T-helper 1 cell treated with Interleukin-12 subunit alpha and Interleukin-12 subunit beta and Interleukin-4 antibody, amounts not matched to agents 30 μg/mL and 1 μg/mL, for 36 hours (primary cell): ENCODE data around the gene EIF5A.

Experiments used
- H3K27ac Mint-ChIP-seq: one replicate; pipeline ENCODE4 v1.8.0; 2021; ENCODE audit warnings: mild to moderate bottlenecking, mixed read lengths
- H3K27me3 Mint-ChIP-seq: one replicate; pipeline ENCODE4 v1.8.0; 2021; ENCODE audit warnings: low read depth, mixed read lengths
- H3K36me3 Mint-ChIP-seq: one replicate; pipeline ENCODE4 v1.8.0; 2021; ENCODE audit warnings: low read depth, mixed read lengths
- H3K4me1 Mint-ChIP-seq: one replicate; pipeline ENCODE4 v1.8.0; 2021; ENCODE audit warnings: low read depth, mixed read lengths
- H3K4me3 Mint-ChIP-seq: one replicate; pipeline ENCODE4 v1.8.0; 2021; ENCODE audit warnings: mild to moderate bottlenecking, moderate library complexity, mixed read lengths
- H3K9me3 Mint-ChIP-seq: one replicate; pipeline ENCODE4 v1.8.0; 2021; ENCODE audit warnings: mixed read lengths

EIF5A gene

GRCh38 chr17:7306911-7307685 is at the start of gene EIF5A:
EIF5A (plus strand) TSS chr17:7307628; CDS start chr17:7309636, 2,008 bp downstream.
- Mint-ChIP-seq H3K9me3 (no peaks in the 10 kb centered on the region), H3K36me3 (peaks cover 34% of the 10 kb centered on the region), H3K27me3 (peaks cover 4% of the 10 kb centered on the region), H3K4me1 (peaks cover 38% of the 10 kb centered on the region), H3K27ac (peak within 1 kb of the TSS; percentile 100), H3K4me3 (peak within 1 kb of the TSS; percentile 96)

- Mint-ChIP-seq H3K27ac (no peak overlapping the region), H3K36me3 (peaks cover 26% of the 10 kb centered on the region)
Measured at GRCh38 chr17:7258731-7259554, 48.5 kb upstream of the EIF5A start.

DNA sequence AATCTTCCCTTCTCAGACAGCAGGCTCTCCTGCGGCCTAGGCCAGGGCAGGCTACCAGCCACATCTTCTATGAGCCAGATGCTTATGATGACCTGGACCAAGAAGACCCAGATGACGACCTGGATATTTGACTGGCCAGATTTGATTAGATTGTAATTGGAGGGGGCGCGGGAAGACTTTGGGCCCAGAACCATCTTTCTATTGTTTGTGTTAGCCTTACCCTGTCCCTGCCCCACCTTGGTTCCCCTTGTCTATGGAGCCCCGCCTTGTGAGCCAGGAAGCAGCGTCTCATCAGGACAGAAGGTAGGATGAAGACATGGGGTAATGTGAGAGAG is 47.9 kb upstream of the EIF5A start:
- H3K27me3 Mint-ChIP-seq = peaks cover 25% of the 10 kb centered on the region
- no peak overlapping the region for H3K4me3 Mint-ChIP-seq
- H3K27ac Mint-ChIP-seq = no peak overlapping the region
- H3K9me3 Mint-ChIP-seq = no peaks in the 10 kb centered on the region
- peaks cover 24% of the 10 kb centered on the region for H3K36me3 Mint-ChIP-seq
- H3K4me1 Mint-ChIP-seq = peaks cover 19% of the 10 kb centered on the region

More at GRCh38 chr17:7258731-7259554, 48.5 kb upstream of the EIF5A start:
- H3K4me1 Mint-ChIP-seq = peaks cover 18% of the 10 kb centered on the region
- no peaks in the 10 kb centered on the region for H3K9me3 Mint-ChIP-seq
- no peak overlapping the region for H3K4me3 Mint-ChIP-seq
- H3K27me3 Mint-ChIP-seq = peaks cover 19% of the 10 kb centered on the region

- Mint-ChIP-seq H3K36me3 (peaks cover 20% of the 10 kb centered on the region), H3K4me1 (peaks cover 19% of the 10 kb centered on the region), H3K9me3 (no peaks in the 10 kb centered on the region), H3K27ac (no peak overlapping the region), H3K4me3 (no peak overlapping the region), H3K27me3 (peaks cover 27% of the 10 kb centered on the region)
Measured at GRCh38 chr17:7260151-7260550, 47.3 kb upstream of the EIF5A start.

DNA sequence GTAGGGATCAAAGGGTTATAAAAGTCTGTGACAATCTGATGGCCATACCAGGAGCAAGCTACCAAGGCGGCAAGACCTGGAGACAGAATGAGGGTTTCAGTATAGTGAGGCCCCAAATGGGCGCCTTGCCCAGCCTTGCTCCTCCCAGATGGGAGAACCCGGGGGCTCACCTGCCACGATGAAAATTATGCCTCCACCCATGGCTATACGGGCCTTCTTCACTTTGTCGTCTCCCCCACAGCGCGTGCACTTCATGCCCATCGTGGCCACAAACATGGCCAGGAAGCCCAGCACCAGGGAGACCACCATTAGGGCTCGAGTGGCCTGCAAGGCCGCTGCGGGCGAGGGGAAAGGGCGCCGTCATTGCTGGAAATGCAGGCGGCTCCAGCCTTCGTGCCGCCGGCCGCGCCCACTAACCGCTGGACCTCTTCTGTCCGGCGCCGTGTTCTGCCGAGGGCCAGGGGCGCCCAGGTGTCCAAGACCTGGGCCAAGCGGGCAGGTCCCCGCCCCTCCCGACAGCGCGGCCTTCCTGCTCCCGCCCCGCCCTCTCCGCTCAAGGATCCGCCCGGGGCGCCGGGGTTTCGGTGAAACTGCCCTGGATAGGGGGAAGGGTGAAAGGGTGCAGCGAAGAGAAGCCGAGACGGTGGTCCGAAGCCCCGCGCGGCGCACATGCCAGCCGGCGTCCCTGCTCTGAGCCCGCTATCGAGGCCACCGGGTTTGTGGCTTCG is 46.6 kb upstream of the EIF5A start:
- Mint-ChIP-seq H3K27ac (no peak overlapping the region), H3K27me3 (peaks cover 27% of the 10 kb centered on the region), H3K4me1 (peaks cover 19% of the 10 kb centered on the region), H3K4me3 (no peak overlapping the region), H3K9me3 (no peaks in the 10 kb centered on the region), H3K36me3 (peaks cover 20% of the 10 kb centered on the region)

- H3K27me3 Mint-ChIP-seq = peaks cover 27% of the 10 kb centered on the region
- peaks cover 14% of the 10 kb centered on the region for H3K36me3 Mint-ChIP-seq
- peaks cover 17% of the 10 kb centered on the region for H3K4me1 Mint-ChIP-seq
- no peaks in the 10 kb centered on the region for H3K9me3 Mint-ChIP-seq
- no peak overlapping the region for H3K27ac Mint-ChIP-seq
- H3K4me3 Mint-ChIP-seq = peak overlapping the region; percentile 58
Measured at GRCh38 chr17:7261379-7262191, 45.8 kb upstream of the EIF5A start.

DNA sequence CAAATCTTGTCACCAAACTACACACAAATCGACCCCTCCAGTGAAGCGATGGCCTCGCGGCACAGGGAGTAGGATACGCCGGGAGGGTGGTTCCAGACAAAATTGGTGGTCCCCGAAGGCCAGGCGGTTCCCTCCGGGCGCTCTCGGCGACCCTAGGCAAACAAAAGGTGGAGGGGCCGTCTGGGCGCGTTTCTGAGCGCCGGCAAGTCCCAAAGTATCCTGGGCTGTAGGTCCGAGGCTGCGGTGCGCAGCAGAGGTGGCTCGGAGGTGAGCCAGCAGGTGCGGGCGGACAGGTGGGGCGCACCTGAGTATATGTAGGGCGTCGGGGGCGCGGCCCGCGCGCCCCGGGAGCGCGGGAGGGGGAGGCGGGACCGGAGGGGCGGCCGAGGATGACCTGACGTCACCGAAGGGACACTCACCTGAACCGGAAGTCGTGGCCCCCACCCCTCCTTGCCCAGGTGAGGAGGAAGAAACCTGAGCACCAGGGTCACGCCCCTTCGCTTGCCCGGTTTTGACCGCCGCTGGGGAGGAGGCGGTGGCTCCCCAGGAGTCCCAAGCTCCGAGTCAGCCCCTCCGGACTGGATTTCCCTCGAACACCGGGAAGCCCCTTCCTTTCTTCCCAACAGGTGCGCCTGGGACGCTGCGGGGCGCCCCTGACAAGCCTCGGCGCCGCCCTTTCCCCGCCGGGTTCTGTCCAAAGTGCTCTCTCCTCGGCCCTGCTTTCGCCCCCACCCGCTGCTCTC is 45.1 kb upstream of the EIF5A start, which contains the start of gene CLDN7:
Gene CLDN7, minus strand, starts transcription at position 287 of the 743 bp plus-strand sequence. CDS start 435 bp downstream, outside the sequence.
- Mint-ChIP-seq H3K9me3 (no peaks in the 10 kb centered on the region), H3K27me3 (peaks cover 31% of the 10 kb centered on the region), H3K4me3 (peak within 1 kb of the TSS; percentile 61), H3K36me3 (peaks cover 11% of the 10 kb centered on the region), H3K4me1 (peaks cover 17% of the 10 kb centered on the region), H3K27ac (peak within 1 kb of the TSS; percentile 55)

DNA sequence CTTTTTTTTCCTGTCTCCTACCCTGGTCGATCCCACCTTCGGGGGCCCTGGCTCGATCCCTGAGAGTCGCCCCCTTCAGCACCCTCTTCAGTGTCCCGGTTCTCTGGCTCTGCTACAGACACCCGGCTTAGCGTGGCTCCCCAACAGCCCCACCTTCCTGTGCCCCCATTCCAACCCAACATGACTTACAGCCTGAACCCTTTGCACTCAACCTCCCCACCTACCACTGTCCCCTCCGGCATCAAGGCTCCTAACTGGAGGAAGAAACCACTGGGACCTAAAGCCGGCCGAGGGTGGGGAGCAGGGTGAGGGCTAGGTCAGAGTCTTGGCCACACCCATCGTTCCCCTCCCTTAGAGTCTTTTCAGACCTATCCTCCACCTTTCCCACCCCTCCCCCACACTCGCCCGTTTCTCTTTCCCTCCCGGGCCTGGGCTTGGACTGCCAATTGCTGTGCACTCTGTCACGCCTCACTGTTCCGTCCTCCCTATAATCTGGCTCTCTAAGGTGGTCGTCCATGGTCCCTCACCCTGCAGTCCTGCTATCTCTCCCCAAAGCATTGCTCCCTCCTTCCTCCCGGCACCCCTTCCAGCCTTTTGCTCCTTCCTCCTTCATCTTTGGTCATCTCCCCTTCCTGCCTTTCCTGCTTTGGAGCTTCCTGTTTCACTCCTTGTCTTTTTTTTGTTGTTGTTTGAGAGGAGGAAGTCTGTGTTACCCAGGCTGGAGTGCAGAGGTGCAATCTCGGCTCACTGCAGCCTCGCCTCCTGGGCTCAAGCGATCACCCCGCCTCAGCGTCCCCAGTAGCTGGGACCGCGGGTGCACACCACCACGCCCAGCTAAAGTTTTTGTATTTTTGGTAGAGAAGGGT is 44.3 kb upstream of the EIF5A start:
- Mint-ChIP-seq H3K4me3 (peak overlapping the region; percentile 61), H3K27me3 (peaks cover 31% of the 10 kb centered on the region), H3K36me3 (peaks cover 11% of the 10 kb centered on the region), H3K4me1 (peaks cover 17% of the 10 kb centered on the region), H3K9me3 (no peaks in the 10 kb centered on the region), H3K27ac (peak overlapping the region; percentile 55)

- Mint-ChIP-seq H3K27me3 (peaks cover 31% of the 10 kb centered on the region), H3K36me3 (peaks cover 9% of the 10 kb centered on the region), H3K27ac (no peak overlapping the region), H3K4me3 (peak overlapping the region; percentile 61), H3K9me3 (no peaks in the 10 kb centered on the region), H3K4me1 (peaks cover 17% of the 10 kb centered on the region)
Measured at GRCh38 chr17:7263801-7264078, 43.7 kb upstream of the EIF5A start.

- H3K27me3 Mint-ChIP-seq = peaks cover 34% of the 10 kb centered on the region
- H3K27ac Mint-ChIP-seq = no peak overlapping the region
Measured at GRCh38 chr17:7266784-7267183, 40.6 kb upstream of the EIF5A start.

DNA sequence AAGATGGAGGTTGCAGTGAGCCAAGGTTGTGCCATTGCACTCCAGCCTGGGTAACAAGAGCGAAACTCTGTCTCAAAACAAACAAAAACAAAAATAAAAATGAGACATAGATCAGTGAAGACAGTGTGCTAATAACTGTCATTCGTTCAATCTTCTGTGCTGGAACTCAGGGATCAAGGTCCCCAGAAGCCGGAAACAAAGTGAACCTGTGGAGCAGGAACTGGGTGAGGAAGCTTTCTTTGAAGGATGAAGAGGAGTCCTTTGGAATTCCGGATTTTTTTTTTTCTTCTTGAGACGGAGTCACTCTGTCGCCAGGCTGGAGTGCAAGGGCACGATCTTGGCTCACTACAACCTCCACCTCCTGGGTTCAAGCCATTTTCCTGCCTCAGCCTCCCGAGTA is 28.0 kb upstream of the EIF5A start:
- H3K4me1 Mint-ChIP-seq = peaks cover 13% of the 10 kb centered on the region
- H3K9me3 Mint-ChIP-seq = no peaks in the 10 kb centered on the region
- no peaks in the 10 kb centered on the region for H3K36me3 Mint-ChIP-seq
- no peak overlapping the region for H3K27ac Mint-ChIP-seq
- peaks cover 42% of the 10 kb centered on the region for H3K27me3 Mint-ChIP-seq
- no peak overlapping the region for H3K4me3 Mint-ChIP-seq

More at GRCh38 chr17:7266784-7267183, 40.6 kb upstream of the EIF5A start:
- H3K4me3 Mint-ChIP-seq = no peak overlapping the region
- H3K9me3 Mint-ChIP-seq = no peaks in the 10 kb centered on the region
- peaks cover 14% of the 10 kb centered on the region for H3K4me1 Mint-ChIP-seq
- peaks cover 3% of the 10 kb centered on the region for H3K36me3 Mint-ChIP-seq

DNA sequence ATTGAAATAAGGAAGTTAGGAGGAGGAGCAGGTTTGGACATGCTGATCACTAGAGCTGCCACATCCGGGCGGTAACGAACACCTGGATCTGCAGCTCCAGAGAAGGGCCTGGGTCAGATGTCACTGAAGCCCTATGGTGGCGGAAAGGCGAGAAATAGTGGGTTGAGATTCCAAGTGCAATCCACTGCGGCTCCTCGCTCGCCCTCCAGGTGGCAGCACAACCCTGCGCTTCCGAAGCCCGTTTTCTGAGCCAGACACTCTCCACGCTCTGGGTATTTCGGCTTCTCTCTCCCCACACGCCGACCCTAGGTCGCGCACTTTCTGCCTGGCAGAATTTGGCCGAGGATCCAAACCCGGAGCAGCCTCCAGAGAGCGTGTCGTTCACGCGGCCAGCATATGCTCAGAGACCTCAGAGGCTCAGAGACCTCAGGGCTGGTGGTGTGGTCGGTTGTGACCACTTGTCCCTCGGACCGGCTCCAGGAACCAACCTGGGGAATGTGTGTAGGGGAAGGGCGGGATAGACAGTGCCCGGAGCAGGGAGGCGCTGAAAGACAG is 26.8 kb upstream of the EIF5A start:
- peak overlapping the region; percentile 58 for H3K4me3 Mint-ChIP-seq
- H3K27me3 Mint-ChIP-seq = peaks cover 45% of the 10 kb centered on the region
- H3K27ac Mint-ChIP-seq = peak overlapping the region; percentile 26
- H3K4me1 Mint-ChIP-seq = peaks cover 13% of the 10 kb centered on the region
- no peaks in the 10 kb centered on the region for H3K36me3 Mint-ChIP-seq
- no peaks in the 10 kb centered on the region for H3K9me3 Mint-ChIP-seq
